Measurements from ENCODE around the gene ZXDA.

Gene ZXDA

DNA sequence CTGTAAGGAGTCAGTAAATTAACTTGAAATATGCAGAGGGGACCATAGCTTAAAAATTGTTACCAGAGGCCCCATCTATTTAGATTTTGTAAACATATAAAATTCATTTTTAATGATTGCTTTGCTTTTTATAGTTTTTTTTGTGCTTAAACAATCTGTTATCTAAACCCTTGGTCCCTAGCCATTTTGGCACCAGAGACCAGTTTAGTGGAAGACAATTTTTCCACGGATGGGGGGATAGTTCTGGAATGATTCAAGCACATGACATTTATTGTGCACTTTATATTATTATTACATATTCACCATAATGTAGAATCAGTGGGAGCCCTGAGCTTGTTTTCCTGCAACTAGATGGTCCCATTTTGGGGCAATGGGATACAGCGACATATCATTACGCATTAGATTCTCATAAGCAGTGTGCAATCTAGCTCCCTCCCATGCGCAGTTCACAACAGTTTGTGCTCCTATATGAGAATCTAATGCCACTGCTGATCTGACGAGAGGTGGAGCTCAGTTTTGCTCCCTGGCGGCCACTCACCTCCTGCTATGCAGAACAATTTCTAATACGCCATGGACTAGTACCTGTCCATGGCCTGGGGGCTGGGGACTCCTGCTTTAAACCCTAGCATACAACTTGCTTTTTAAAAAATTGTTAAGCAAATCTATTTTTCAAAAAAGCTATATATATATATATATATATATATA, 5.9 kb downstream of the ZXDA start:
- H3K4me1 Mint-ChIP-seq = no peaks in the 10 kb centered on the region
- ATAC-seq = no peak

DNA sequence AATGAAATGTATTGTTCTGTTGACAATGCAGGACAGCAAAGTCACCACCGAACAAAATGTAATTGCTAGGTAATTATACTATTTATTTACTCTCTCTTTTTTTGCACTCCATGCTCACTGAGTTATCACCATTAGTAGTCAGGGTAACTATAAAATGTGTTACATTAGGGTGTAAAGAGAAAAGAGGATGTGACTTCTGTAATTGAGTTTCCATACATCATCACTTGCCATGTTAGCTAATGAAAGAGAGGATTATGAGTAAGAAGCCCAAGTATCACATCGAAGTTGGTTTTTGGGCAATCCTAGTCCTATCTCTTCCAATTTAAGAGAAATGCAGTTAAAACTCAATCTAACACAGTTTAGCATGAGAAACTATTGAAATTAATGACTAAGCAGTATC, 7.6 kb downstream of the ZXDA start:
- DNase-seq (no peak), ATAC-seq (no peak)
- H3K27me3 Mint-ChIP-seq = no peaks in the 10 kb centered on the region
- no peak overlapping the region for H3K4me3 Mint-ChIP-seq
- H3K9me3 Mint-ChIP-seq = no peaks in the 10 kb centered on the region
- no peaks in the 10 kb centered on the region for H3K4me1 Mint-ChIP-seq
- no peak overlapping the region for H3K27ac Mint-ChIP-seq

More for the DNA sequence above, 5.9 kb downstream of the ZXDA start:
- no peaks in the 10 kb centered on the region for H3K27me3 Mint-ChIP-seq
- H3K9me3 Mint-ChIP-seq = no peaks in the 10 kb centered on the region
- DNase-seq = no peak
- no peak overlapping the region for H3K4me3 Mint-ChIP-seq
- H3K27ac Mint-ChIP-seq = no peak overlapping the region

DNA sequence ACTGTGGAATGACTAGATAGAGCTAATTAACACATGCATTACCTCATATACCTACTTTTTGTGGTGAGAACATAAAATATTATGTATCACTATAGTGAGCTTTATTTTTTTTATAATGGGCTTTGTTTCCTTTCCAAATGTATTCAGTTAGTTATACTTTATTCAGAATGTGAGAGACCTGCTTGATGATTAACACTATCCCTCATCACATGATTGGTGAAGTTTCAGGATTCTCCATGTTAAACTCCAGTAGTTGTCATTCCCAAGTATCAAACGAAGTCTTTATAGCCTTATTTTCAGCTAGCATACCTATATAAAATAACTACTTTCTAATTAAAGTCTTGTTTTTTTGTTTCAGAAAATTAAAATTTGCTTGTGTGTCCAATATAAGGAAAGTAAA, 8.8 kb downstream of the ZXDA start:
- H3K9me3 Mint-ChIP-seq = no peaks in the 10 kb centered on the region
- H3K4me1 Mint-ChIP-seq = no peaks in the 10 kb centered on the region
- H3K27ac Mint-ChIP-seq = no peak overlapping the region
- ATAC-seq = no peak
- H3K4me3 Mint-ChIP-seq = no peak overlapping the region
- no peaks in the 10 kb centered on the region for H3K27me3 Mint-ChIP-seq
- no peak for DNase-seq

DNA sequence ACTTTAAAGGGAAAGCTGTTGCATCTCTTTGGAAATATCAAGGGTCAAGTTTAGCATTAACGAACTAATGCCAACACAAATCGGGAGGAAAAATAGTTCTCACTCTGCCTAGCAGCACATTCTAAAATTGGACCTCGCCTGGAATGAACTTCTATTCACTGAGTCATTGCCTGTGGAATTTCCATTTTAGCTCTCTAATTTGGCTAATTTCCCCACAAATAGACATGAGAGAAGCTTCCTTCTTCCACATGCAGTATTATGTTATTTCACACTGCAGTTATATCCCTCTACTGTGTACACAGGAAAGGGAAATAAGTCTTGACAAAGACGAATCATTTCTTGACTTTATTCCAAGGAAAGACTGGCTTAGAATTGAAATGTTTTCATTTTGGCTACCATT, 9.3 kb downstream of the ZXDA start:
- no peaks in the 10 kb centered on the region for H3K9me3 Mint-ChIP-seq
- DNase-seq (no peak), ATAC-seq (no peak)
- H3K27ac Mint-ChIP-seq = no peak overlapping the region
- no peaks in the 10 kb centered on the region for H3K4me1 Mint-ChIP-seq
- no peaks in the 10 kb centered on the region for H3K27me3 Mint-ChIP-seq
- H3K4me3 Mint-ChIP-seq = no peak overlapping the region

DNA sequence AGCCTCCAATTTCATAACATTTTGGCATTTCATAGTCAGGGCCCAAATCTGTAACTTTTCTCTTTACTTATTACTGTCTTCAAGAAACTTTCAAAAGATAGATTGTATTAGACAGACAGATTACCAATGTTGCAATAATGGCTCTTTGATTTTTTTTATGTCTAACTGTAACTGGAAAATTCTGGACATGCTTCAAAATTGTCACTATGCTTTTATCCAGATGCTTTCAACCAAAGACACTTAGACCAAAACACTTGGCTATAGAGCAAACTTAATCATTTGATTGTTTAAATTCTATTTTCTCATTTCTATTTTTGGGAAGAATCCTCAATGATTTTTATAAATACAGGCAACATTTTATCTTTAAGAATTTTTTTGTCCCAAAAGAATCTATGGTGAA, 10.4 kb downstream of the ZXDA start:
- no peak for DNase-seq
- no peak for ATAC-seq
- Mint-ChIP-seq H3K27ac (no peak overlapping the region), H3K4me3 (no peak overlapping the region), H3K9me3 (peaks cover 8 to 9% of the 10 kb centered on the region in 2 donors), H3K27me3 (no peaks in the 10 kb centered on the region), H3K4me1 (no peaks in the 10 kb centered on the region)

DNA sequence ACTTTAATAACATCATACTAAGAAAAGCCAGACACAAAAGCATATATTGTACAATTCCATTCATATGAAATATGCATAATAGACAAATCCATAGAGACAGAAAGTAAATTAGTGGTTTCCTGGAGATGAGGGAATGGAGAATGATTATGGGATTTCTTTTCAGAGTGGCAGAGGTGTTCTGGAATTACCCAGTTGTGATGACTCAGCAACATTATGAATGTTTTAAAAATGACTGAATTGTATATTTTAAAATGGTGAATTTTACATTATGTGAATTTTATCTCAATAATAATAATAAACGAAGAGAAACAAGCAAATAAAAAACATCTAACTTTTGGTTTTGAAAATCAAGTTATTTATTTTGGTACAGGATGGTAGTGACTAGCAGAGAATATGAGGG, 11.2 kb downstream of the ZXDA start:
- no peak overlapping the region for H3K27ac Mint-ChIP-seq
- no peak overlapping the region for H3K4me3 Mint-ChIP-seq
- no peaks in the 10 kb centered on the region for H3K27me3 Mint-ChIP-seq
- no peak for DNase-seq
- peaks cover 11 to 15% of the 10 kb centered on the region in 2 donors for H3K9me3 Mint-ChIP-seq
- no peaks in the 10 kb centered on the region for H3K4me1 Mint-ChIP-seq
- ATAC-seq = no peak

DNA sequence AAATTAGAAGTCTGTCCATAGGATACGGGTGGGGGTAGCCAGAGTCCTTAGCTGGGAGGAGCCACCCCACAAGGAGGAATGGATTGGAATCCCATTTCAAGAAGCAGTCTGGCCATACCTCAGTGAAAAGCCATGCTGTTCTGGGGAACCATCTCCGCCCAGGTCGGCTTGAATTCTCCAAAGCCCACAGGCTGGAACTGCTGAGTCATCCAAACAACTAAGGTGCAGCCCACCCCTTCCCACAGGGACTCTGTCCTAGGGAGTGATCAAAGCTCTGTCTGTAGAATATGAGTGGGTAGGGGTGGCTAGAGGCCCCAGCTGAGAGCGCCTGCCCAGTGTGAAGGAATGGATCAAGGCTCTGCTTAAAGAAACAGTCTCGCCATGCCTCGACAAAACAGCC, 38.8 kb downstream of the ZXDA start:
- no peaks in the 10 kb centered on the region for H3K4me1 Mint-ChIP-seq
- no peak overlapping the region for H3K27ac Mint-ChIP-seq
- peaks cover 19 to 22% of the 10 kb centered on the region in 2 donors for H3K9me3 Mint-ChIP-seq
- ATAC-seq = no peak
- no peaks in the 10 kb centered on the region for H3K27me3 Mint-ChIP-seq
- no peak overlapping the region for H3K4me3 Mint-ChIP-seq
- no peak for DNase-seq

Measured in stimulated activated naive CD8-positive, alpha-beta T cell treated with anti-CD3 and anti-CD28 coated beads, Interleukin-15, amount 100 ng/mL, for 72 hours (primary cell).